ENCODE results near the gene SEMA6A.

Gene SEMA6A

DNA sequence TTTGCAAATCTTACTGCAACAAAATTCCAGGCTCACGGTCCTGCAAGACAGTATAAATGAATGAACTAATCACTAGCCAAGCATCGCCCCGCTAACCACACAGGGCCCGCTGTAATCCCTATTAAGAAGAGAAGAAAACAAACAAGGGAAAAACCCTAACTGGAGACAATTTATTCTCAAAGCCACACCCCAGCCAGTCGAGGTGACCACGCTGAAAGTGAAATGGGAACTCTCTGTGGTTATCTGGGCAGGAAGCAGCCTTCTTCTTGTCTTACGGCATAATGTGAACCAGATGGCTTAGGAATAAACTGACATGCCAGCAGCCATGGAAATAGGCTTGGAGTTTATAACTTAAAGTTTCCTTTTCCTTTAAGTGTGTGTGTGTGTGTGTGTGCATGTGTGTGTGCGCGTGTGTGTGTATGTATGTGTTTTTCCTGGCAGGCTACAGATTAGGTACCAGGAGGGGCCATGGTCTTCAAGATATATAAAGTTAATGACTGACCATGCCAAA is 120.2 kb downstream of the SEMA6A start:
- DNase-seq: no peak

DNA sequence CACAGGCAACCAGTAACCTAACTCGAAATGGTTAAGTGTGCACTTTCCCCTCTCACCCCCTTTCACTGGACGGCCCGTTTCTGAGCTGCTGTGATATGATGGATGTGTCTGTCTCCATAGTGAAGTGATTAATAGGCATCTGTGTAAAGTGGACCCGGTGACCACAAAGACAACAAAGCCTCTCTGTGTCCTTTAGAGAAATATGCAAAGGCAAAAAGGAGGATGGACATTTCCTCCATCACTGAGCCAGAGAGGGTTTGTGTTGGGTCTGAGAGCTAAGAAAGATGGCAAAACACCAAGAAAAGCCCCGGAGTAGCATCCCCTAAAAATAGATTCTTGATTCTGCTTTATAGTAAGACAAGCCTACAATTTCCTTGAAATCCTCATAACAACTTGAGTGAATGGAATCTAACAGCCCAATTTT is 120.6 kb downstream of the SEMA6A start:
- no peak for DNase-seq

DNA sequence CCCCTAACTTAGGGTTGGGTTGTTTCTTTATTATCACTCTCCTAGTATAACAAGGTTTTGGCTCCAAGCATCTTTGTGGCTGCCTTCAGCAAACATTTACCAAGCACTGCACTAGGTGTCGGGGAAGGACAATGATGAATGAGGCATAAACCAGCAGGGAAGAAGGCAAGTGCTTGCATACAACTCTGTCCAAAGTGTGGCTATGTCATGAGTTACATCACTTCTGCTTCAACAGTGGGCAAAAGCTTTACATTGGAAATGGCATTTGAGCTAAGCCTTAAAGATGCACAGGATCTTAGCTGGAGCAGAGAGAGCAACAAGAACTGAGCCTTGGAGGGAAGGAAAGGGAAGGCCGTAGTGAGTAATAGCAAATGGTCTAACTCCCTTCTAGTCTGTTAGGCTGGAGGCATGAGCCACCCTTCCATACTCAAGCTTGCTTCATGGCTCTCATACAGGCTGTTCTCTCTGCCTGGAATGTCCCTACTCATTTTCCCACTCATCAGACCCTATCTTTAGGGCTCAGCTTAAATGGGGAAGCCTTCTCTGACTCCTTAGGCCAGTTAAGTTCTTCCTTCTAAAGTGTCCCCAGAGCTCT is 121.8 kb downstream of the SEMA6A start:
- DNase-seq: no peak

DNA sequence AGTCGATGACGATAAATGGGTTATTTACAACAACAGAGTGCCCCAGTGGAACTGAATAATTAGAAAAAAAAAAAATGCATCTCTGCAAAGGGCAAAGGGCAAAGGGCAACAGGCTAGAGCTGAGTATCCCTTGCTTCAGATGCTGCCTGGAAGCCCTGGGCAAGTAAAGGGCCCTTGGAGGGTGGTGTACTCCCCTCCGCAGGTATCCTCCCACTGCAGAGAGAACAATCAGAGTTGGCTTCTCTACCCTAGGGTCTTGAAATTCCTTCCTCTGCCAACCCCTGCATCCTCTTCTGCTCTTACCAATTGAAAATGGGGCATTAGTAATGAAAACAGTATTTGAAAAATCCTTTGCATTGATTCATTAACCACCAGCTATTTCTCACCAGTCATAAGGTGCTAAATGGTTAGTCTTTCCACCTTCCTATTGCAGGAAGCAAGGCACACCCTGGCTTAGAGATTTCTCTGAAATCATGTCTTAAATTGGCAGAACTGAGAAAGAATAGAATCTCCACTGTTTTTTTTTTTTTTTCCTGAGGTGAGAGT is 122.6 kb downstream of the SEMA6A start:
- DNase-seq: no peak

DNA sequence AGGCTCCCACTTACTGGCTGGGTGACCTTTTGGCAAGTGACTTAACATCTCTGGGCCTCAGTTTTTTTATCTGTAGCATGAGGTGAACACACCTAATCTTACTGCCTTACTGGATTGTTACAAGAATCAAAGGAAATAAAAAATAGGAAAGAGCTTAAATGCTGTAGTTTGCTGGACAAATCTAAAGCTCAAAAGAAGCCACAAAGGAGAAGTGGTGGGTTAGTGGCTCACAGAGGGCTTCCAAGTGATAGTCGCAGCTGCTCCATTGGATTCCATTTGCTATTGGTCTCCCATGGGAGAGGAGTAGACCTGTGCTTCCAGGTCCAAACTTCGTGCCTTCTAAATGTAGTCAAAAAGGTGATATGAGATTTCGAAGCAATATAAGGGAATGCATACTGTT is 123.6 kb downstream of the SEMA6A start:
- no peak for DNase-seq

DNA sequence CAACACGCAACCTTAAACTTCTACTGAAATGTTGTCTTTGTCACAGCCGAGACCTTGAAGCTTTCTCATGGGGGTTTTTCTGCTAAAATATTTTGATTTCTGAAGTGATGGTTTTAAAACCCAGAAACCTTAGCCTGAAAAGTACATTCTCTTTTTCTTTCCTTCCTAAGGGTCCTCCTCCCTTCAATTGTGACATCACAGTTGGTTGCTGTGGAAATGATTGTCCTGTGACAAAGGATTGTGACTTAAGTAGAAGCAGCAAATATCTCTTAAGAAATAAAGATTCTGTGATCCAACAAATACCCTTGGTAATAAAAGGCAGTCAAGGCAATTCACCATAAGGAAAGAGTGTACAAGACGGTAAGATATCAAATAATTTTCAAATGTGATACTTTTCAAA is 125.2 kb downstream of the SEMA6A start:
- DNase-seq: no peak

DNA sequence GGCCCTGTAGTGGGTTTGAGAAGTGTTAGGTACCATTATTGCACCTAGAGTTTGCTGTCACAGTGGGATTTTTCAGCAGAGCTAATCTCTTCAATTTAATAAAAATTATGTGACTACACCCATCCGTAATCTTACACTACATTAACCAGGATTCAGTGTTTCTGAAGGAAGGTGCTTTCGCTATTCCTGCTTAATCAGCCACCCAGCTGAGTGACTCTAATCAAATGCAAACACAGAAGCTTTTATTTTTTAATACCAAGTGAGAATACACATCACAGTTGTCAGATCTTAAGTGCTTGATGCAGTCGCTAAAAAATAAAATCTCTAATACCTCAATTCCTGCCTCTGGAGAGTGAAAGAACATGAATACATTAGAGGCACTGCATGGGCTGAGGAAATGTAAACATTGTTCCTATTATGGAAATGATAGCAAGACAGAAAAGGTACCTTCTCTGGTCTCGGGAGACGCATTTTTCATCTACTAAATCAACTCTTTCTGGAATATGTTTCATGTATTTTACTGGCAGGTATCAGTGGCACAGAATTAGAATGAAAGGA is 125.7 kb downstream of the SEMA6A start:
- DNase-seq: no peak

DNA sequence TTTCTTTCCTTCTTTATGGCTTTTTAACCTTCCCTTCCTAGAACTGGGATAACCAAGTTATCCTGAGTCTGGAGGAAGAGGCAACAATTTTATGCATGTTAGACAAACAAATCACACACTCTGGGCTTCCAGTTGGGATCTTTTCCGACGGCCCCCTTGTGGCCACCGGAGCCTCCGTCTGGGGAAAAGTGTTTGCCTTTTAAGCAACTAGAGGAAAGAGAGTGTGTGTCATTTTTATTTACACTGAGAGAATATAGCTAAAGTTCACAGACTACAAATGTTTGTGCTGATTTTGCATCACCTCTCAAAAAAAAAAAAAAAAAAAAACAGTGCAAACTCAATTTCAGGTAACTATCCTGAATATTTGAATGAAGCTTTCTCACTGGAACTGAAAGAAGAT is 126.2 kb downstream of the SEMA6A start:
- DNase-seq: no peak

DNA sequence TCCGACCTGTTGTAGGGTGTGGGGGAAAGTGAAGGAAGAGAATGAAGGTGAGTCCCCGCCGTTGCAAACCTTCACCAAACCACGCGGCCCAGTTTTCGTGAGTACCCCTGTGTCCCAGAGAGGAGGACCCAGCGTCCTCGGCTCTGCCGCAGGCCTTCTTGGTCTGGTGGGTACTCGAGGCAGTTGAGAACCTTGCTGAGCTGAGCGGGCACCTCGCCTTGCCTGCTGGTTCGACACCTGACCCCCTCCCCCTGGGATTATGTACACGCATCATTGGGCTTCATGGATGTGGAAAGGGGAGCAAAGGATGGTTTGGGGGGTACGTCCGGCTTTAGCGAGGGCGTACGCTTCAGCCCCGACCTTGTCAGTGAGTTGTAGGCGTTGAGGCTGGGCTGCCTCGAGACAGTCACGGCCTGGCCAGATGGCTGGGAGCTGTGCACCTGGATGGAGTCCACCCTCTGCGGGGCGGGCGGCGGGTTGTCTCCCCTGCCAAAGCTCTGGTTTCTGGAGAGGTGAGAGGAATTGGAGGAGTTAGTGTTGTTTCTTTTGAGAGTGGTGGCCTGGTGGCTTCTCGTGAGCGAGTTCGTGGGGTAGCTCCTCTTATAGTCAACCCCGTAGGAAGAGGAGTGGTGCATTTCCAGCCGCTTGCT is 128.1 kb downstream of the SEMA6A start:
- DNase-seq: no peak

DNA sequence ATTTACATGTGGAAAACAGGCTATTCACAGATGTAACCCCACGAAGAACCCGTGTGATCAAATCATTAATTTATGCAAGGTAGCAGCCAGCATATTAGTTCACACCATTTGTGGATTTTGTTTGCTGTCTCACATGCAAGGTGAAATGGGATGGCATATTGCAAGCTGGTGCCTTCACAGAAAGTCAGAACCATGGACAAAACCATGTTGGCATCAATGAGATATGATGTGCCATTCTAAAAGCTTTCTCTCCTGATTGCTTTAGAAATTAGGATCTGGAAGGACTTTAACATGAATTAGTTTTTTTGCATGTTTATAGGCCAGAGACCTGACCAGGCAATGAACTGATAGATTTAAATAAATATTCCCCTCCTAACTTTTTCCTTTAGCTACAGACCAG is 129.3 kb downstream of the SEMA6A start:
- DNase-seq: no peak

DNA sequence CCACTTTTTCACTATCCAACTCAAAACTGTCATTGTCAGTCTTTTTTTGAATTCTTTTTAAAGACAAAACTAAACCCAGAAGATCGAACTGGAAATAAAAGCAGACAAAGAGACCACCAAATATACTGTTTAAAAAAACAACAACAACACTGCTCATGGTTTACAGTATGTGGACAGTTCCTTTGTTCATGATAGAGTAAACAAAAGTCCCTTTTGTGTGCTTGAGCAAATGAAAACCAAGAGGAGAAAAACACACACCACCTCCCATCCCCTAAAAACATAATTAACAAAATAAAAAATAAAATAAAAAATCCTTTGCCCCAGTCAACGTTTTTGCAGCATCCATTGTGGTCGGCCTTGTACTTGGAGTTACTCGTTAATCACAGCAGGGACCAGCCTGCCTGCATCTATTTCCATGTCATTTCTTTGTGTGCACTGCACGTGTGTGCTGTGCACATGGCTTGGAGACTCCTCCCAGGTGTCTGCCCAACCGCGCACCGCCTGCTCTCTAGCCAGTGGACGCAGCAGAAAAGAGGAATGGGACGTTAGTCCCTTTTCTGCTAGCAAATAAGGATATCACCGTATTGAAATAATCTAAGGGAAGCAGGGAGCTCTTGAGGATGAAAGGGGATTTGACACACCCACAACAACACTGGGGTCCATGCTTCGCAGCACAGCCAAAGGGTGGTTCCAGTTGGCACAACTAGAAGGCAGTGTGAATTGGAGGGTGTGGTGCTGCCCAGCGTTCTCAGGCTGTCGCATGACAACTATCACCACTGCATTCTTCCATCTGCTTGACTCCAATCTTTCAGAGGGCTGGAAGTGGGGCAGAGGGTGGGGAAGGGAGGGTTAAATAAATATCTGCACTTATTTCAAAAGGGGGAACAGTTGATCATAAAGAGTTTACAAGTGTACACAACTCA is 130.0 kb downstream of the SEMA6A start:
- no peak for DNase-seq

DNA sequence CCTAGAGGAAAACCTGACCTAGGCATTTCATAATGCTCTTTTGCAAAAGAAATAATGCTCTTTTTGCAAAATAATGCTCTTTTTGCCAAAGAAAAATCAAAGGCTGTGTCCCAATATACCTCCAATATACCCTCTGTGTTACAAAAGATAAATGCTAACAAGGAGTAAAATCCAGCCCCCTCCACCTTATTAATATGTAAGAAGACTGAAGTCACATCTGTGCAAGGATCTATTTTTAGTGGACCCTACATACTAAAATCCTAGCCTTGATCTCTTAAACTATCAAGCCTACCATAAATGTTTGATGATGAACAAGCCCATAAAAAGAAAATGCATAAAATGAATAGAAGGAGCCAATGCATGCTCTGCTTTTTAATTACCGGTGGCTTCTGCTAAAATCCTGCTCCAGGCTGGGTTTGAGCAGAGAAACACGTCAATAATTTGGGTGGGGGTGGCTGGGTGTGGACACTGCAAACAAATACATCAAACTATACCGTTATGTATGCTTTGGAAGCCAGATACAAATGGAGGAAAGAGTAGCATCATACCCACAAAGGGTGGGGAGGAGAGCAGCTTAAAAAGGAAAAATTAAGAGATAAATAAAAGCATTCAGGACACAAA is 131.6 kb downstream of the SEMA6A start:
- DNase-seq: no peak

DNA sequence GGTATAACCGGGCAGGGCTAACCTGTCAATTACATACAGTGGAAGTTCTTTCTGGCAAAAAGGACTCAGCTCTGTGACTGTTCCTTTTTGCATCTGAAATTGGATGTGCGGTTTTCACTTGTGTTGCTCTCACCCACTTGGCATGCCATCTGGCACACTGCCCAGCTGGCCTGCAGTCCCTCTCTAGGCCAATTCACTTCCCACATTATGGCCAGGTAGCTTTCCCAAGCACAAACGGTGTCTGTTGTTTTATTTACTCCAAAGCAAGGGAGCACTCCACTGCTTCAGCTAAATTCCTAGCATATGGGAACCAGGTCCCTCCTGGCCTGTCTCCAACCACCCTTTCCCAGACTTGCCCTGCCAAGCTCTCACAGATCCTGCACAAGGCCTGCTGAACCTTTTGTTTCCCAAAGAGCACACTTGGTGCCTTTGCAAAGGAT is 132.5 kb downstream of the SEMA6A start:
- no peak for DNase-seq

DNA sequence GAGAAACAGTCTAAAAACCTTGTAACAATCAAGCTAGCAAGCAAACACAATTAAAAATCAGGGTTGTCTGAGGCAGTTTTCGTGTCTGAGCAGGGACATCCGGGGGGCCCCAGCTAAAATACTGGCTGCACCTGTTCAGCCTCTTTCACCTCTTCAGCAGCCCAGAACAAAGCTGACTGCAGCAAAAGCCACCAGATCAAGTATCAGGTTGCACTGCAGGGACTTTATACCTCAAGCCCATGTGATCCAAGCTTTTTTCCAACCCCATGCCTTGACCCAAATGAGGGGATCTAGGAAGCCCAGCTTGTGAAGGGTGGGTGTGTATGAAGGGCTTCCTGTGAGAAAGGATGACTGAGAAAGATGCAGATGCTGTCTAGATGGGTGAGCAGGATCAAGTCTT is 133.4 kb downstream of the SEMA6A start:
- no peak for DNase-seq

DNA sequence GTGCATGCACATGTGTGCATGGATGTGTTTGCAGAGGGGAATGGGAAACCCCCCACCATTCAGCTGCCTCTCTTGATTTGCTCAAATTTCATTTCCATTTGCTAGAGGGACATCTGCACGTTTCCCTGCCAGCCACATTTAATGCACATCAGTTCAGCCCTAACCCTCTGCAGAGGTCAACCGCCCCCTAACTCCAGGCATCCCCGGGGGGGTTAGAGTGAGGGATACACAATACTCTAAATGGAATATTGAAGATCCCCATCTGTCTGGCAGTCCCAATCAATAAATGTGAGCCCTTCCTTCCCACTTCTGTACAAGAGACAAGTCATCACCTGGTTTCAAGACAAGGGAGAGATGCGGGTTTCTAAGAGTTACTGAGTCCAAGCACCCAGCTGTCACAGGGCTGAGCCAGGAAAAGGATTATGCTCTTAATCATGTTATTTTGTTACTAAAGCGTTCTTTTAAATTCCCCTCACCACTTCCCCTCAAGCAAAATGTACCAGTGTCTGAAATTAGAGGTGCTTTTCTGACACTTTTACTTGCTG is 134.1 kb downstream of the SEMA6A start:
- DNase-seq: no peak

DNA sequence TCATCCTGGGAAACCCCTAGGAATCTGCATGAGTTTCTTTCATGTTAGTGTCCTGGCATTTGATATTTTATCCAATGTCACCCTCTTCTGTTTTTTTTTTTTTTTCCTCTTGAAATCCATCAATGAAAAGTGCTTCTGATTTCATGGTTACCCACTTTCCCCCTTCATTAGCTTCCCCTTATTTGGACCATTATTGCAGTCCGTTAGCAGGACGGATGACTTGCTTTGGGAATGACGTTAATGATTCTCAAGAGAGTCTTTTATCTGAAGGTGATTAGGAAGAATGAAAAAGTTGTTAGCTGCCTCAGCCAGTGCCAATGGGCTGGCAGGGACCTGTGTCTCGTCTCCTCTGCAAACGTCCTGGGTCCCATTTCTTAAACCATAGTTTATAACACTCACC is 134.7 kb downstream of the SEMA6A start:
- DNase-seq: no peak

DNA sequence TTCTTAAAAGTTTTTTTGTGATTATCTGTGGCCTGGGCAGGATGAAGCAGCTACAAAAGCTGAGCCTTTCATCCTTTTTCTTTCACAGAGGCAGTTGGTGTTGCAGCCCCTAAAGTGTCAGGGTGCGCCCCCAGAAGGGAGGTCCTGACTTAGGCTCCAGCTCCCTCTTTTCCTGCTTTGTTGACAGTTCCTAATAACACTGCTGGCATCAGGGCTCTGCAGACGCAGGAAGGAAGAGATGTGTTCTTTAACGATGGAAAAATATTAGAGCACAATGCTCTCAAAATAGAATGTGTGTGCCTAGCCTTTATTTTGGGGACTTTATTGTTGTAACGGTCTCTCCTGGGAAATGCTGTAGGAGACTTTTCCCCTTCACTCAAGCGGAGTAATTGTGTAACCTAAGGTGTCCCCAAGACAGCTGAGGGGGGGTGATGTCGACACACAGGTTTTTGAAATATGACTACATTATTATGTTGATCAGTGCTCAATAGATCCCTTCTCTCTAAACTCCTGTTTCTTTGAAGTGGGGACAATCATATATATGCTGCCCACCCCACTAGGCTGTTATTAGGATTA is 135.6 kb downstream of the SEMA6A start:
- no peak for DNase-seq

DNA sequence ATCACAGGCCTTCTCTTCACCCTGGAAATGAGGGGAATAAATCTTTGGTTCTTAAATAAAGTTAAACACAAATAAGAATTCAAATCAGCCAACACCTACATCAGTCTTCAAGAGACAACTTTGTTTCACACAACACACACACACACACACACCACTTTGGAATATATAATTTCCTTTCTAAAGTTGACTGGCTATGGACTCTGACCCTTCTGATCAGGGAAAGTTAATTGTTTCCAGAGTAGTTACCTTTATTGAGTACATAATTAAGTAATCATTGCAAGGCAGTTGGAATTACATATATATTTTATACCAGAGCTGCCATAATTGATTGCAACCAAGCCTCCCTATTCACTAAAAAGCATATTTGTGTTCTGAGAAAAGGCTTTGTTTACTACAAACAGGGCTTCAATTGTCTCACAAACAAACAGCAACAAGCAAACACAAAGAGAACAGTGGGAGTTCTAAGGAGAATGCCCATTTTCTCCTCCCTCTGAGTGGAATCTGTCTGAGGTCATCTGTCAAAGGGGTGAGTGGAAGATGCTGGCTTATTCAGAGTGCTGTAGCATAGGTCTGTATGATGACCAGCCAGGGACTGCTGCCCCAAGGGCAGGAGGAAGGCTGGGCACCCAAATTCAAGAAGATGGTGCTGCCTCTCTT is 136.6 kb downstream of the SEMA6A start:
- no peak for DNase-seq

DNA sequence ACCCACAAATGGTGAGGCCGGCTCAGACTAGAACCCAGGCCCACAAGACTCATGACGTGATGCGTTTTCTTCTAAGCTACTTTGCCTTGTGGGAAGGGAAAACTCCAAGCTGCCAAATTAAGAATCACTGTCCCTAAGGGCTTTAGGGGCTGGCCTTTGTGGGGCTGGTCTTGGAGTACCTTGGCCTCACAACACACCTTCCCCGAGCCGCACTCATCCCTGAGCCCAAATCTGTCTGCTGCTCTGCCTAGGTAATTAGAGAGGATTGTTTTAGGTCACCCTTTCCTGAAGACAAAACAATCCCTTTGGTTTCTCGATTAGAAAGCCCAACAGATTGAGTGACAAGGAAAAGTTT is 137.3 kb downstream of the SEMA6A start:
- no peak for DNase-seq

DNA sequence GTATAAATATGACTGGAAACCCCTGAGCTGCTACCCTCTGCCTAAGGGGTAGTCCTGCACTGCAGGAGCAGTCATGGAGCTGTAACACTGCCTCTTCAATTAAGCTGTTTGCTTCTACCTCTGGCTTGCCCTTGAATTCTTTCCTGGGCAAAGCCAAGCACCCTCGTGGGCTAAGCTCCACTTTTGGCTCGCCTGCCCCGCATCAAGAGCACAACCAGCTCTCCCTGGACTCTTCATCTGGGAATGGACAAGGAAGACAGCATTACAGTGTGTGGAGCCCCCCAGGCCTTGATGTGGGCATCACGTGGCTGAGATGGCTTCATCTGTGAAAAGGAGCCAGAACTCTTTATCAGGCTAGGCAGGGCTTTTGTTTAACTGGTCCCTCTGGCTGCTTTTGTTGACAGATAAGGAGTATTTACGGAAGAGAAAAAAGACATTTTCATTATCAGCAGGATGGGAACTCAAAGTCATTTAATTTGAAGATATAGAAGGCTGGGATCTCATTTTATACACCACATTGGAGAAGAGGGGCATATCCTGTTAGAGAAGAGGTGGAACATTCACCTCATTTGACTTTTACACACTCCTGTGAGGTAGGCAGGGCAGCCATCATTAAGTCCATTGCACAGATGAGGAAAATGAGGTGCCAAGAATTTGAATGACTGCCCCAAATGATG is 137.8 kb downstream of the SEMA6A start:
- DNase-seq: no peak

DNA sequence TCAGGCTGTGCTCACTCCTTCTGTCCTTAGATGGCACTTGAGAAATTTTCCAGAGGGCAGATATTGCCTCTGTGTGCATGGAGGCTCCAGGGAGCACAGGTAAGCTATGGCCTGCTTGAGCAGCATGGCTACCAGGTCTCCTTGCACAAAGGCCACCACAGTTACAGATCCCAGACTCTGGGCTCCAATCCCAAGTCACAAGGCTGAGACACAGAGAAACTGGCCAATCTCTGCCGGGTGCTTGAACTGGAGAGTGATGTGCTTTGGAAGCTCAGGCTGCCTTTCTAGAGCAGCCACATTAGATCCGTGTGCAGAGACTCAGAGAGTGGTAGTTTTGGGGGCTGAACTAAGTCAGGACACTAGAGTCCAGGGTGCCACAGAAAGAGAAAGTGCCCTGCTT is 145.7 kb downstream of the SEMA6A start:
- DNase-seq: no peak
